AG09319 (cell line): ENCODE data around the gene TMEM59L.

ENCODE experiments used
- DNase-seq: peaks from one replicate; pipeline ENCODE4 v3.0.0-alpha.2; 2010; ENCODE audit warnings: low read depth; ENCODE audit errors: extremely low read depth
- TF ChIP-seq, protein P1 (sequence below): IDR thresholded peaks from 2 replicates; pipeline ENCODE4 v1.5.1; 2011; ENCODE audit warnings: low read depth, mild to moderate bottlenecking, inconsistent platforms, low read length, moderate library complexity

Gene TMEM59L

DNA sequence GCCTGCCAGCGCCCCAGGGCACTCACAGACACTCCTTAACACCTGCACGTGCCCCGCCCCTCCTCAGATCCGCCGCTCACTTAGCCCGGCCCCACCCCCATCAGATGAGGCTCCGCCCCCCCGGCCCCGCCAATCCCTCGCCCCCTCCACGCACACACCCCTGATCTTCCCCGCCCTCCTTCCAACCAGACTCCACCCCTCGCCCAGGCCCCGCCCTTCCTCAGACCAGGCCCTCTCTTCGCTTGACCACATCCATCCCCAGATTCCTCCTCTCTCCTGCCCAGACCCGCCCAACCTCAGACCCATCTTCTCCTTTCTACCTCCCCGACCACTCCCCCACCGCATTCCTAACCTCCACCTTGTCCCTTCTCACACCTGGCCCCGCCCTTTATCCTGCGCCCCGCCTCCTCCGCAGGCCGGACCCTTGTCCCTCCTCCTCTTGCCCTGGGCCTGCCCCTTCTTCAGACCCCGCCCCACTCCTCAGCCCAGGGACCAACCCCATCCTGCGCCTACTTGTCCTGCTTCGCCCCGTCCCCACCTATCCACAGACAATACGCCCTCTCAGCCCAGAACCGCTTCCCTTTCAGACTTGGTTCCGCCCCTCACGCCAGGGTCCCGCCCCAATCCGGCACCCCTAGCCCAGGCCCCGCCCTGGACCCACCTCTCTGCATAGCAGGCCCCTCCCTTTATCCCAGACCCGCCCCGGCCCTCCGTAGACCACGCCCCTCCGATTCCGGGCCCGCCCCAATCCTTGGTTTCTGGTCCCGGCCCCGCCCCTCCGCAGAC lies 23.7 kb downstream of the TMEM59L start:
- DNase-seq, result peak; percentile 88
- TF ChIP-seq, protein P1, sequence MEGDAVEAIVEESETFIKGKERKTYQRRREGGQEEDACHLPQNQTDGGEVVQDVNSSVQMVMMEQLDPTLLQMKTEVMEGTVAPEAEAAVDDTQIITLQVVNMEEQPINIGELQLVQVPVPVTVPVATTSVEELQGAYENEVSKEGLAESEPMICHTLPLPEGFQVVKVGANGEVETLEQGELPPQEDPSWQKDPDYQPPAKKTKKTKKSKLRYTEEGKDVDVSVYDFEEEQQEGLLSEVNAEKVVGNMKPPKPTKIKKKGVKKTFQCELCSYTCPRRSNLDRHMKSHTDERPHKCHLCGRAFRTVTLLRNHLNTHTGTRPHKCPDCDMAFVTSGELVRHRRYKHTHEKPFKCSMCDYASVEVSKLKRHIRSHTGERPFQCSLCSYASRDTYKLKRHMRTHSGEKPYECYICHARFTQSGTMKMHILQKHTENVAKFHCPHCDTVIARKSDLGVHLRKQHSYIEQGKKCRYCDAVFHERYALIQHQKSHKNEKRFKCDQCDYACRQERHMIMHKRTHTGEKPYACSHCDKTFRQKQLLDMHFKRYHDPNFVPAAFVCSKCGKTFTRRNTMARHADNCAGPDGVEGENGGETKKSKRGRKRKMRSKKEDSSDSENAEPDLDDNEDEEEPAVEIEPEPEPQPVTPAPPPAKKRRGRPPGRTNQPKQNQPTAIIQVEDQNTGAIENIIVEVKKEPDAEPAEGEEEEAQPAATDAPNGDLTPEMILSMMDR, result no peak

DNA sequence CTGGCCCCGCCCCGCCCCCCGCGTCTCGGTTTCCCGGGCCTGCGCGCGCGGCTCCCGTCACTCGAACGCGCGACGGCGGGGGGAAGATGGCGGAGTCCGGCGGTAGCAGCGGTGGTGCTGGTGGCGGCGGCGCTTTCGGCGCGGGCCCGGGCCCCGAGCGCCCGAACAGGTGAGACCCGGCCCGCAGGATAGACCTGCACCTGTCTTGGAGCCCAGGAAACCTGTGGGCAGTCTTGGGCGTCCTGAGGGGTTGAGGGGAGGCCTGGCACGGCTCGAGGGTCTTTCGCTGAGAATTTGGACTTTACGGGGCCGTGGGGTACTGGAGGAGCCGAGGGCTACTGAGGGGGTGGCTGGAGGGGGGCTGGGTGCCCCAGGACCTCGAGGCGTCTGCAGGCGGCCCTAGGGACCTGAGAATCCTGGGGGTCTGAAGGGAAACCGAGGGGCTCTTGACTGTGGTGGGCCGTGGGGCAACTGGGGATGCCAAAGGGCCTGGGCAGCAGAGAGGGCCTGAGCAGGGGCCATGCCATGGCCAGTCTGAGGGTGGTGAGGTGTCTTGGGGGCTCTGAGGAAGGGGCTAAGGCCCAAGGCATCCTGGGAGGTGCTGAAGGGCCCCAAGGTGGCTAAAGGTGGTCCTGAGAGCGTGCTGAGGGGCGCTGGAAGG lies 24.4 kb downstream of the TMEM59L start, which contains the start of gene KLHL26:
Gene KLHL26, plus strand, starts transcription at position 60 of the 661 bp plus-strand sequence. Its CDS starts 27 bp downstream, at position 87.
- no peak for DNase-seq
- TF ChIP-seq, protein P1, result no peak

DNA sequence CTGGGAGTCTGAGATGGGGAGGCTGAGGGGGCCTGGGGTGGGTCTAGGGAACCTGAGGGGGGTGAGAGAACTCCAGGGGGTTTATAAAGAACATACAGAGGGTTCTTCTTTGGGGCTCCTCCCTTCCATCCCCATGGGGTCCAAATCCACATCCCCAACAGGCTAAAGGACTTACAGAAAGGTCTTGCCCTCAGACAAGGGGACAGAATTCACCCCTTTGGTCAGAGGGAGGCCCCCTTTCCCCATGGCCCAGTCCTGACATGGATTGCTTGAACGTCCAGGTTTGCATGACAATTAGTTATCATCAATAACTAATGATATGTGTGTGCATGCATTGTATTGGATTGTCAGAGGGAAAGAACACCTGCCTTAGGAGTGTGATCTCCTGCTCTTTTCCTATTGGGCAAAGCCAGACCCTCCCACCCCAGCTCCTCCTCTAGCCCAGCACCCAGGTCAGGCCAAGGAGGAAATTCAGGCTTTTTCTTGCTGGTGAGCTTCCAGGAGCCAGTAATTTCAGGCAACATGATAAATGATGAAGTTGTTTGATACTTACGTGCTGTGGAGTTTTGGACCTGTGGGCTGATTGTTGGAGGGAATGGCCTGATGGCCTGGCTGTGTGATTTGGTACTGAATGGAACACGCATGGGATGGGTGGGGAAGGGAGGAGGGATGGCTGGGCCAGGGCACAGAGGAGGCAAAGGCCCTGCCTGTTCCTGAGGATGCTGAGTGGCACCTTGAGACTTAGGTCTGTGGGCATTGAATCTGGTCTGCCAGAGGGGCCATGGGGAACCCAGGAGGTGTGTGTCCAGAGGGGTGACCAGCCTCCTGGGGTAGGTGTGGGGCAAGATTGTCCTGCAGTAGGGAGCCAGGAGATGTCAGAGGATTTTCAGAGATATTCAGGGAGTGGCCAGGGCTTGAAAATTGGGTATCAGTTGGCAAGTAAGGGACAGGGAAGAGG lies 25.3 kb downstream of the TMEM59L start:
- no peak for DNase-seq
- TF ChIP-seq, protein P1, result no peak; the same call in 1 of the 2 replicates

DNA sequence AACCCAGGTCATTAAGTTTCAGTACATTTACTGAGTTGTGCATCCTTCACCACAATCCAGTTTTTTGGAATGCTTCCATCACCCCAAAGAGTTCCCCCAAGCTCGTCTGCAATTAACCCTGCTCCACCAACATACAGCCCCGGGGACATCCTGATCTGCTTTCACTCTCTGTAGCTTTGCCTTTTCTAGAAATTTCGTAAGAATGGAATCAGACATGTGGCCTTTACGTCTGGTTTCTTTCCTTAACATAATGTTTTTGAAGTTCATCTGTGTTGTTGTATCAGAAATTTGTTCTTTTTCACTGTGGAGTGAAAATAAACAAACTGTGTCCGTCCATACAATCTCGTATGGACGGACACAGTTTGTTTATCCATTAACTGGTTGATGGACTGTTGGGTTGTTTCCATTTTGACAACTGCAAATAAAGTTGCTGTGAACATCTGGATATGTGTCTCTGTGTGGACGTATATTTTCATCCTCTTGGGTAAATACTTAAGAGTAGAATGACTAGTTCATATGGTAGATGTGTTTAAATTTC lies 27.1 kb downstream of the TMEM59L start:
- no peak for DNase-seq

DNA sequence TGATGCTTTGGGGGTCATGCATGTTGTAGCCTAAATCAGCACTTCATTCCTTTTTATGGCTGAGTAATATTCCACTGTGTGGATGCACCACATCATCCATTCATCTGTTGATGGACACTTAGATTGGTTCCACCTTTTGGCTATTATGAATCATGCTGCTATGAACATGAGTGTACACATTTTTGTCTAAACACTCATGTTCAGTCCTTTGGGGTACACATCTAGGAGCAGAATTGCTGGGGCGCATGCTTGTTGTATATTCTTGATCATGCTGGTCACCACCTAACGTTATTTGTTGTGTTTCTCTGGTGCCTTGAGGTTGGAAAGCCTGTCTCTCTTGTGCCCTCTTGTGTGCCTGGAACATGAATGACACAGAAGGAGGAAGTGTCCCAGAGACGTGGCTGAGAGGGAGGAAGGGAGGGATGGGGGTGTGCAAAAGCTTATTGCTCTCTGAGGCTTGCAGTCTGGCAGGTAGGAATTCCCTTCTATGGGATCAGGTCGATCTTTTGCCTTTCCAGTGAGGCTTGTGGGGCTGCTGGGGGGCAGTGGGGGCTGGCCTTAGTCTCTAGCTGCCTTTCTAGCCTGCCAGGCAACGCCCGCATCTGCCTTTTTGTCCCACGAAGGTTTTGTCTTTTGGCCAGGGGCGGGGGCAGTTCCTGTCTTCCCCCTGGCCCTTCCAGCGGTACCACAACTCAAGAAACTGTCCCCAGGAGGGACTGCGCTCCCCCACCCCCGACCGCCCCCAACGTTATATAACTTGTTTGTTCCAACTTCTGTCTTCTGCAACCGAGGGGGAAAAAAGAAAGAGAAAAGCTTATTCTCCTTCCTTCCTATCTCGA lies 31.7 kb downstream of the TMEM59L start:
- TF ChIP-seq, protein P1, result no peak
- DNase-seq, result no peak

More for the DNA sequence above, 27.1 kb downstream of the TMEM59L start:
- TF ChIP-seq, protein P1, result no peak

DNA sequence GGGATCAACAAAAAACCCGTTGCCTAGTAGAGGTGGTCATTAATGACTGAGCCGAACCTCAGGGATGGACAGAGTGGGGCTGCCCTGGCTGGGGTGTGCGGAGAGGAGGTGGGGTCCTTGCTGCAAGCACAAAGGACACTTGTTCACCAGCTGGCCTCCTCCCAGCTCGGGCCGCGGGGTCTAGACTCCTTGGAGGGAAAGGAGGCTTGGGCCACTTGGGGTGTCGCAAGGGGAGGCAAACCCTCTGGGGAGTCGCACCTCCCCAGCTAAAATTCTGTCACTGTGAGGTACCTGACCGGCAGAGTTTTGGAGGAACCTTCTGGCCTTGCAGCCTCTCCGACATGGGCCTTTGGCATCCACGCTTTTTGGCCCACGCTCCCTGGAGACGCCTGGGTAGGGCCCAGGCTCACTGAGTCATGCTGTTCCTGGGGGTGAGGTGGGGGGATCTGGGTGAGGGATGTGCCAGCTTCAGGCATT lies 32.4 kb downstream of the TMEM59L start:
- DNase-seq, result no peak
- TF ChIP-seq, protein P1, result no peak
